Measurements from ENCODE around the gene ARHGAP10. TPM values are rescaled to one million over a fixed set of nuclear protein-coding genes. Genes with fewer than 3 reads are reported as not detected.

The ARHGAP10 gene
- total RNA-seq, 1 experiment from 2014 or later: 4.8 TPM

DNA sequence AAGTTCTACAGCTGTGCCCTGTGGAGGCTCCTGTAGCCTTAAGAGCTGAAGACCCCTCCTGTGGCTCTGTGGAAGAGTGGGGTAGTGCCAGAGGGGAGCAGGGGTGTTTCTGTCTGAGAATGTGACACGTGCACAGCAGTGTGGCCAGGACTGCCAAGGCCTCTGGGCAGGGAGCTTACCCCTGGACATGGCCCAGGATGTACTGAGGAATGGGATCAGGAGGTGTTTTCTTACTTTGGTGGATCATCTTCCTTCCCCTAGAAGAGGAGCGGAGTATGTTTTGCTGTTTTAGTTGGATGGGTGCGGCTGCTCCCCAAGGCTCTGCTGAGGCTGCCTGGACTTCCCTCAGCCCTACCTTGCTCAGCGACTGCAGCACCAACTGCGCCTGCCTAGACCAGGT lies 342.6 kb downstream of the ARHGAP10 start:
- no peak overlapping the region for H3K27ac ChIP-seq (ENCODE audit: low read depth, low read length, poor library complexity, severe bottlenecking)
- TF ChIP-seq, protein P1, sequence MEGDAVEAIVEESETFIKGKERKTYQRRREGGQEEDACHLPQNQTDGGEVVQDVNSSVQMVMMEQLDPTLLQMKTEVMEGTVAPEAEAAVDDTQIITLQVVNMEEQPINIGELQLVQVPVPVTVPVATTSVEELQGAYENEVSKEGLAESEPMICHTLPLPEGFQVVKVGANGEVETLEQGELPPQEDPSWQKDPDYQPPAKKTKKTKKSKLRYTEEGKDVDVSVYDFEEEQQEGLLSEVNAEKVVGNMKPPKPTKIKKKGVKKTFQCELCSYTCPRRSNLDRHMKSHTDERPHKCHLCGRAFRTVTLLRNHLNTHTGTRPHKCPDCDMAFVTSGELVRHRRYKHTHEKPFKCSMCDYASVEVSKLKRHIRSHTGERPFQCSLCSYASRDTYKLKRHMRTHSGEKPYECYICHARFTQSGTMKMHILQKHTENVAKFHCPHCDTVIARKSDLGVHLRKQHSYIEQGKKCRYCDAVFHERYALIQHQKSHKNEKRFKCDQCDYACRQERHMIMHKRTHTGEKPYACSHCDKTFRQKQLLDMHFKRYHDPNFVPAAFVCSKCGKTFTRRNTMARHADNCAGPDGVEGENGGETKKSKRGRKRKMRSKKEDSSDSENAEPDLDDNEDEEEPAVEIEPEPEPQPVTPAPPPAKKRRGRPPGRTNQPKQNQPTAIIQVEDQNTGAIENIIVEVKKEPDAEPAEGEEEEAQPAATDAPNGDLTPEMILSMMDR (conservative IDR thresholded peaks at IDR 0.05; ENCODE audit: low read depth, low read length): no peak
- no peak for TF ChIP-seq EZH2 (IDR thresholded peaks at IDR 0.05; ENCODE audit: borderline replicate concordance, low read depth, low read length, poor library complexity, severe bottlenecking)
- no peak overlapping the region for H3K4me3 ChIP-seq (ENCODE audit: low read depth, low read length, poor library complexity, severe bottlenecking)
- no peaks in the 10 kb centered on the region for H3K36me3 ChIP-seq (ENCODE audit: insufficient read depth, low read length, poor library complexity, severe bottlenecking)
- intact Hi-C loops (cut with micrococcal nuclease; ENCODE audit: unreplicated experiment): no loop called here
- H3K4me1 ChIP-seq (ENCODE audit: insufficient read depth, low read length, poor library complexity, severe bottlenecking): no peaks in the 10 kb centered on the region
- ChIA-PET POLR2A (ENCODE audit: low non-redundant PET) (interaction anchor here (0.6 kb wide), 1 partner anchor 50 kb away, joined by 4 read pairs; no protein-coding TSS in a partner anchor), CTCF (no interaction called here)
- no peaks in the 10 kb centered on the region for H3K27me3 ChIP-seq (replicated peaks; ENCODE audit: insufficient read depth, low read depth, low read length, poor library complexity)
- peaks cover 6% of the 10 kb centered on the region for H3K9me3 ChIP-seq (ENCODE audit: low read depth, low read length, poor library complexity, severe bottlenecking)
- BruUV-seq (replicated peaks): no TSS peak
- DNase-seq (ENCODE audit: low spot score): no peak

DNA sequence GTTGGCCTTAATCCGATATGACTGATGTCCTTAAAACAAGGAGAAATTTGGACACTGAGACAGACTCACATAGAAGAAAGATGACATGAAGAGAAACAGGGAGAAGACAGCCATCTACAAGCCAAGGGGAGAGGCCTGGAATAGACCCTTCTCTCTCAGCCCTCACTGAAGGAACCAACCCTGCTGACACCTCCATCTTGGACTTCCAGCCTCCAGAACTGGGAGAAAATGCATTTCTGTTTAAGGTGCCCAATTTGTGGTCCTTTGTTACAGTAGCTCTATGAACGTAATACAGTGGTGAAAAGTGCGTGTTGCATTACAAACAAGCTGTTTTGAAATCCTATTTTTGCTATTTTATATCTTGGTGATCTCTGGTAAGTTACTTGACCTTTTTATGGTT lies 343.6 kb downstream of the ARHGAP10 start:
- no peak for TF ChIP-seq EZH2 (IDR thresholded peaks at IDR 0.05; ENCODE audit: borderline replicate concordance, low read depth, low read length, poor library complexity, severe bottlenecking)
- TF ChIP-seq, protein P1 (conservative IDR thresholded peaks at IDR 0.05; ENCODE audit: low read depth, low read length): no peak
- Histone ChIP-seq H3K27ac (ENCODE audit: low read depth, low read length, poor library complexity, severe bottlenecking) (no peak overlapping the region), H3K27me3 (replicated peaks; ENCODE audit: insufficient read depth, low read depth, low read length, poor library complexity) (no peaks in the 10 kb centered on the region), H3K4me3 (ENCODE audit: low read depth, low read length, poor library complexity, severe bottlenecking) (no peak overlapping the region), H3K4me1 (ENCODE audit: insufficient read depth, low read length, poor library complexity, severe bottlenecking) (no peaks in the 10 kb centered on the region), H3K9me3 (ENCODE audit: low read depth, low read length, poor library complexity, severe bottlenecking) (peaks cover 6% of the 10 kb centered on the region), H3K36me3 (ENCODE audit: insufficient read depth, low read length, poor library complexity, severe bottlenecking) (no peaks in the 10 kb centered on the region)
- intact Hi-C loops (cut with micrococcal nuclease; ENCODE audit: unreplicated experiment): no loop called here
- DNase-seq (ENCODE audit: low spot score): no peak
- ChIA-PET POLR2A (ENCODE audit: low non-redundant PET) (no interaction called here), CTCF (no interaction called here)
- BruUV-seq (replicated peaks): no TSS peak

DNA sequence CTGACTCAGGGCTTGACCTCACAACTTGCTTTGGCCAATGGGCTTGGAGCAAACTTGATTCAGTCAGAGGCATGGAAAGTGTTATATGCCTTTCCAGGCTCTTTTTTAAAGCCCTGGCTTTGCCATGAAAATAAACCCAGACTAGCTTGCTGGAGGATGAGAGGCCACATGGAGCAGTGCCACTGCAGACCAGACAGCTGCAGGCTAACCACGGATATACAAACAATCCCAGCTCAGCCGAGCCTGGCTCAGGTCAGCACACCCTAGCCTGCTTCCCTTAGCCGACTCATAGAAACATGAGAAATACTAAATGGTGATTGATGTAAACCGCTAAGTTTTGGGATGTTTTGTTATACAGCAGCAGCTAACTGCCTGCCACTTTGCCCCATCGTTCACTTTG lies 345.1 kb downstream of the ARHGAP10 start:
- no peaks in the 10 kb centered on the region for H3K27me3 ChIP-seq (replicated peaks; ENCODE audit: insufficient read depth, low read depth, low read length, poor library complexity)
- ChIA-PET POLR2A (ENCODE audit: low non-redundant PET) (no interaction called here), CTCF (no interaction called here)
- no peak overlapping the region for H3K4me3 ChIP-seq (ENCODE audit: low read depth, low read length, poor library complexity, severe bottlenecking)
- TF ChIP-seq, protein P1 (conservative IDR thresholded peaks at IDR 0.05; ENCODE audit: low read depth, low read length): no peak
- no peak for TF ChIP-seq EZH2 (IDR thresholded peaks at IDR 0.05; ENCODE audit: borderline replicate concordance, low read depth, low read length, poor library complexity, severe bottlenecking)
- no peaks in the 10 kb centered on the region for H3K36me3 ChIP-seq (ENCODE audit: insufficient read depth, low read length, poor library complexity, severe bottlenecking)
- peaks cover 6% of the 10 kb centered on the region for H3K9me3 ChIP-seq (ENCODE audit: low read depth, low read length, poor library complexity, severe bottlenecking)
- DNase-seq (ENCODE audit: low spot score): no peak
- intact Hi-C loops (cut with micrococcal nuclease; ENCODE audit: unreplicated experiment): no loop called here
- H3K27ac ChIP-seq (ENCODE audit: low read depth, low read length, poor library complexity, severe bottlenecking): no peak overlapping the region
- no peaks in the 10 kb centered on the region for H3K4me1 ChIP-seq (ENCODE audit: insufficient read depth, low read length, poor library complexity, severe bottlenecking)
- BruUV-seq (replicated peaks): no TSS peak

Data from A673 (cell line).